HCT116 (cell line): Measurements from ENCODE around the gene DIP2C. TPM values are rescaled to one million over a fixed set of nuclear protein-coding genes. Genes with fewer than 3 reads are reported as not detected.

ENCODE experiments used
- ATAC-seq: fragments of 200-7000 bp; cut with Tn5 transposase; 2 replicates; pipeline ENCODE4 v1.9.1; 2020; ENCODE audit warnings: mild to moderate bottlenecking, moderate library complexity
- BruUV-seq: library from RNA; stranded (reverse); fragments of 400-500 nt; replicated peaks from 2 replicates; lab custom pipeline; 2021; lab: Mats Ljungman, UMichigan
- CTCF ChIA-PET: fragments of 300-600 bp; sonication (Branson Sonifier 250); formaldehyde crosslinking; loops from one replicate; lab custom pipeline; 2021; ENCODE audit warnings: antibody characterized with exemption; lab: Charles Lee
- POLR2A ChIA-PET: fragments of 300-600, 350-600 bp; sonication (Branson Sonifier 250); formaldehyde crosslinking; loops from one replicate; lab custom pipeline; 2021; ENCODE audit warnings: antibody characterized with exemption; lab: Charles Lee
- RAD21 ChIA-PET, 2 experiments: fragments of 300-600 bp; sonication (Branson Sonifier 250); formaldehyde crosslinking; loops; one replicate each; lab custom pipeline; 2023; ENCODE audit warnings: low total read pairs in 2 of 2; ENCODE audit not compliant: uncharacterized antibody in 2 of 2, unreplicated experiment in 2 of 2, low non-redundant PET in 1 of 2; lab: Charles Lee
- DNase-seq: peaks from one replicate; pipeline ENCODE4 v3.0.0-alpha.2; 2010; ENCODE audit warnings: low read depth, low spot score
- H2AFZ ChIP-seq: fragments of 200-600 bp; shearing (Covaris generic), sonication (generic); 2 replicates; pipeline ENCODE4 v1.6.1; 2017; ENCODE audit warnings: low read depth, mixed run types, mixed read lengths, antibody characterized with exemption, low read length; ENCODE audit not compliant: poor library complexity, severe bottlenecking
- H3K27ac ChIP-seq: 2 replicates; pipeline ENCODE4 v1.5.1; 2012; ENCODE audit warnings: low read depth, low read length
- H3K27me3 ChIP-seq: fragments of 200-600 bp; sonication (generic); 2 replicates; pipeline ENCODE4 v1.6.1; 2016; ENCODE audit warnings: mixed run types, low read length, mixed read lengths; ENCODE audit not compliant: insufficient read depth
- H3K36me3 ChIP-seq, 2 experiments: fragments of 200-500 bp in 1 of 2; fragments of 200-600 bp in 1 of 2; sonication (Bioruptor generic) in 1 of 2; sonication (generic) in 1 of 2; 2 replicates each; pipeline versions ENCODE4 v1.5.1 to v1.6.1; 2014 to 2016; ENCODE audit warnings: low read length in 2 of 2, inconsistent platforms in 1 of 2, mixed read lengths in 1 of 2, mixed run types in 1 of 2; ENCODE audit not compliant: insufficient read depth in 2 of 2, control insufficient read depth in 1 of 2
- H3K4me1 ChIP-seq, 2 experiments: fragments of 200-600 bp in 1 of 2; sonication (generic) in 1 of 2; 2 replicates each; pipeline versions ENCODE4 v1.5.1 to v1.6.1; 2012 to 2017; ENCODE audit warnings: low read length in 2 of 2, inconsistent platforms in 1 of 2, mild to moderate bottlenecking in 1 of 2, mixed read lengths in 1 of 2, mixed run types in 1 of 2, moderate library complexity in 1 of 2; ENCODE audit not compliant: insufficient read depth in 2 of 2, control insufficient read depth in 1 of 2
- H3K4me2 ChIP-seq: fragments of 200-600 bp; sonication (generic); 2 replicates; pipeline ENCODE4 v1.6.1; 2017; ENCODE audit warnings: mixed run types, low read length, mixed read lengths
- H3K4me3 ChIP-seq, 2 experiments: fragments of 200-600 bp in 1 of 2; sonication (generic) in 1 of 2; replicated peaks in 1 of 2; 2 replicates each; pipeline ENCODE4 v1.5.1; 2011 to 2016; ENCODE audit warnings: low read length in 2 of 2, control low read depth in 1 of 2, low read depth in 1 of 2, mild to moderate bottlenecking in 1 of 2, mixed read lengths in 1 of 2, mixed run types in 1 of 2
- H3K79me2 ChIP-seq: fragments of 200-600 bp; sonication (generic); 2 replicates; pipeline ENCODE4 v1.6.1; 2017; ENCODE audit warnings: mild to moderate bottlenecking, mixed run types, low read length, moderate library complexity, mixed read lengths; ENCODE audit not compliant: insufficient read depth
- H3K9ac ChIP-seq: fragments of 200-600 bp; sonication (generic); 2 replicates; pipeline ENCODE4 v1.6.1; 2016; ENCODE audit warnings: low read length, mixed read lengths
- H3K9me2 ChIP-seq: fragments of 200-600 bp; sonication (generic), shearing (Covaris generic); 2 replicates; pipeline ENCODE4 v1.6.1; 2017; ENCODE audit warnings: mixed run types, mild to moderate bottlenecking, moderate library complexity; ENCODE audit not compliant: insufficient read depth
- H3K9me3 ChIP-seq, 2 experiments: fragments of 200-500 bp in 1 of 2; fragments of 200-600 bp in 1 of 2; sonication (Bioruptor generic) in 1 of 2; sonication (generic) in 1 of 2; 2 replicates each; pipeline ENCODE4 v1.6.1; 2014 to 2017; ENCODE audit warnings: low read length in 2 of 2, mixed read lengths in 2 of 2, inconsistent platforms in 1 of 2, low read depth in 1 of 2, mild to moderate bottlenecking in 1 of 2, mixed run types in 1 of 2, moderate library complexity in 1 of 2; ENCODE audit not compliant: control insufficient read depth in 1 of 2, insufficient read depth in 1 of 2
- H4K20me1 ChIP-seq: fragments of 200-600 bp; sonication (generic), shearing (Covaris generic); 2 replicates; pipeline ENCODE4 v1.6.1; 2017; ENCODE audit warnings: mixed run types, mild to moderate bottlenecking, moderate library complexity; ENCODE audit not compliant: insufficient read depth
- CBX3 ChIP-seq: IDR thresholded peaks from 2 replicates; pipeline ENCODE4 v1.6.1; 2012; ENCODE audit warnings: low read depth
- EGR1 ChIP-seq: IDR thresholded peaks from 2 replicates; pipeline ENCODE4 v1.6.1; 2012; ENCODE audit warnings: low read depth
- ELF1 ChIP-seq: IDR thresholded peaks from 2 replicates; pipeline ENCODE4 v1.6.1; 2012; ENCODE audit warnings: low read depth, borderline replicate concordance
- EZH2 ChIP-seq: fragments of 200-600 bp; sonication (generic); IDR thresholded peaks from 2 replicates; pipeline ENCODE4 v1.6.1; 2017; ENCODE audit warnings: antibody characterized with exemption, mixed run types
- FOSL1 ChIP-seq: IDR thresholded peaks from 2 replicates; pipeline ENCODE4 v1.6.1; 2012; ENCODE audit warnings: low read depth
- JUND ChIP-seq: IDR thresholded peaks from 2 replicates; pipeline ENCODE4 v1.6.1; 2012
- POLR2A ChIP-seq: IDR thresholded peaks from 2 replicates; pipeline ENCODE4 v1.7.0; 2011; ENCODE audit warnings: borderline replicate concordance; ENCODE audit not compliant: insufficient read depth, insufficient read length; ENCODE audit errors: extremely low read depth
- POLR2AphosphoS5 ChIP-seq: IDR thresholded peaks from 2 replicates; pipeline ENCODE4 v1.6.1; 2011; ENCODE audit warnings: mild to moderate bottlenecking, low read depth, low read length, moderate library complexity
- RAD21 ChIP-seq: IDR thresholded peaks from 2 replicates; pipeline ENCODE4 v1.6.1; 2012; ENCODE audit warnings: low read depth, mild to moderate bottlenecking
- SIN3A ChIP-seq: IDR thresholded peaks from 2 replicates; pipeline ENCODE4 v1.6.1; 2012; ENCODE audit warnings: low read depth
- SP1 ChIP-seq: IDR thresholded peaks from 2 replicates; pipeline ENCODE4 v1.6.1; 2012; ENCODE audit warnings: low read depth
- SRF ChIP-seq: IDR thresholded peaks from 2 replicates; pipeline ENCODE4 v1.6.1; 2012; ENCODE audit warnings: low read depth
- ZFX ChIP-seq: fragments of 450-650 bp; IDR thresholded peaks from 2 replicates; pipeline ENCODE4 v1.6.1; 2017
- ZNF274 ChIP-seq: fragments of 200-500 bp; sonication (Bioruptor generic); IDR thresholded peaks from 2 replicates; pipeline ENCODE4 v1.6.1; 2014; ENCODE audit warnings: mild to moderate bottlenecking, low read depth, low read length, inconsistent platforms
- intact Hi-C: fragments of 100-400 bp; cut with micrococcal nuclease; formaldehyde crosslinking; loops from 2 replicates; pipeline ENCODE4 v1.10.0; 2022
- total RNA-seq: library from RNA; stranded (reverse); gene quantifications from one replicate; pipeline ENCODE4 v1.2.1, GENCODE V29; 2021; ENCODE audit not compliant: unreplicated experiment
- TF ChIP-seq, protein P1 (sequence below): IDR thresholded peaks from 2 replicates; pipeline ENCODE4 v1.6.1; 2012
- TF ChIP-seq, protein P2 (sequence below): IDR thresholded peaks from 2 replicates; pipeline ENCODE4 v1.6.1; 2011; ENCODE audit warnings: mild to moderate bottlenecking, low read length, moderate library complexity; ENCODE audit not compliant: insufficient replicate concordance; ENCODE audit errors: extremely low read depth
- TF ChIP-seq, protein P3 (sequence below): IDR thresholded peaks from 2 replicates; pipeline ENCODE4 v1.6.1; 2012; ENCODE audit warnings: low read depth

DIP2C gene
- total RNA-seq, 1 experiment from 2014 or later, result 15.4 TPM

DNA sequence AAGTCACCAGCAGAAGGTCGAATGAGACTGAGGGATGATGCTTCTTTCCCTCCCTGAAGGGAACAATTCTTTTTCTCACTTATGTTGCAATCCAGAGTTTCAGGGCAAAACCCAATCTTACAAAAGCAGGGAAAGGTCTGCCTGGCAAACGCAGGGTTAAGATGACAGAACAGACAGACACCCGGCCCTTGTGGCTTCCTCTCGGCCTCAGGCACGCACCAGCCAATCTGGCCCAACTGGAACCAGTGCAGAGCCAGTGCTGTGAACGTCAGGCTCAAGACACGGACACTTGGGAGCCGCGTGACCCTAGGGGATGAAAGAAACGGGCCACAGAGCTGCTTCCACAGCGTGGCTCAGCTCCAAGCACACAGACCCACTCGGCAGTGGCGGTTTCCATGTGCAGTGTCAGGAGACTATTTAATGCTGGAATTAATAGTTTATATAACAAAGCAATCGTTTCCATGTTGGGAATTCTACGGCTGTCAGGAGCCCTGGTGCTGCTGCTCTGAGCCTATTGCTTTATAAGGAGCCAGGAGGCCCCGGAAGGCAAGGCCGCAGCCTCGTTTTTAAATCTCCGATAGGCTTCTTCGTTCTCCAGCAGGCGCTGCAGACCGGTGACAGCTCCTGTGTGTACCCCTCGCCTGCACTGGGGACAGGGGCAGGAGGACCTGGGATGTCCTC is 198.4 kb downstream of the DIP2C start:
- no peak for ATAC-seq
- Histone ChIP-seq H3K36me3 (no peaks in the 10 kb centered on the region), H3K9ac (no peak overlapping the region), H3K9me3 (no peaks in the 10 kb centered on the region), H3K79me2 (no peaks in the 10 kb centered on the region), H3K27ac (no peak overlapping the region), H4K20me1 (no peaks in the 10 kb centered on the region), H3K27me3 (no peaks in the 10 kb centered on the region), H3K4me1 (no peaks in the 10 kb centered on the region), H3K9me2 (no peaks in the 10 kb centered on the region), H3K4me3 (no peak overlapping the region), H3K4me2 (no peak overlapping the region), H2AFZ (no peak overlapping the region)
- TF ChIP-seq CBX3 (no peak), ELF1 (no peak), SP1 (no peak), JUND (no peak), POLR2AphosphoS5 (no peak), ZNF274 (no peak), EZH2 (no peak), EGR1 (no peak), SIN3A (no peak), RAD21 (no peak), SRF (no peak), FOSL1 (no peak), ZFX (no peak), POLR2A (no peak)
- TF ChIP-seq, protein P1, sequence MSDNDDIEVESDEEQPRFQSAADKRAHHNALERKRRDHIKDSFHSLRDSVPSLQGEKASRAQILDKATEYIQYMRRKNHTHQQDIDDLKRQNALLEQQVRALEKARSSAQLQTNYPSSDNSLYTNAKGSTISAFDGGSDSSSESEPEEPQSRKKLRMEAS, result no peak
- TF ChIP-seq, protein P2, sequence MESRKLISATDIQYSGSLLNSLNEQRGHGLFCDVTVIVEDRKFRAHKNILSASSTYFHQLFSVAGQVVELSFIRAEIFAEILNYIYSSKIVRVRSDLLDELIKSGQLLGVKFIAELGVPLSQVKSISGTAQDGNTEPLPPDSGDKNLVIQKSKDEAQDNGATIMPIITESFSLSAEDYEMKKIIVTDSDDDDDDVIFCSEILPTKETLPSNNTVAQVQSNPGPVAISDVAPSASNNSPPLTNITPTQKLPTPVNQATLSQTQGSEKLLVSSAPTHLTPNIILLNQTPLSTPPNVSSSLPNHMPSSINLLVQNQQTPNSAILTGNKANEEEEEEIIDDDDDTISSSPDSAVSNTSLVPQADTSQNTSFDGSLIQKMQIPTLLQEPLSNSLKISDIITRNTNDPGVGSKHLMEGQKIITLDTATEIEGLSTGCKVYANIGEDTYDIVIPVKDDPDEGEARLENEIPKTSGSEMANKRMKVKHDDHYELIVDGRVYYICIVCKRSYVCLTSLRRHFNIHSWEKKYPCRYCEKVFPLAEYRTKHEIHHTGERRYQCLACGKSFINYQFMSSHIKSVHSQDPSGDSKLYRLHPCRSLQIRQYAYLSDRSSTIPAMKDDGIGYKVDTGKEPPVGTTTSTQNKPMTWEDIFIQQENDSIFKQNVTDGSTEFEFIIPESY, result no peak
- TF ChIP-seq, protein P3, sequence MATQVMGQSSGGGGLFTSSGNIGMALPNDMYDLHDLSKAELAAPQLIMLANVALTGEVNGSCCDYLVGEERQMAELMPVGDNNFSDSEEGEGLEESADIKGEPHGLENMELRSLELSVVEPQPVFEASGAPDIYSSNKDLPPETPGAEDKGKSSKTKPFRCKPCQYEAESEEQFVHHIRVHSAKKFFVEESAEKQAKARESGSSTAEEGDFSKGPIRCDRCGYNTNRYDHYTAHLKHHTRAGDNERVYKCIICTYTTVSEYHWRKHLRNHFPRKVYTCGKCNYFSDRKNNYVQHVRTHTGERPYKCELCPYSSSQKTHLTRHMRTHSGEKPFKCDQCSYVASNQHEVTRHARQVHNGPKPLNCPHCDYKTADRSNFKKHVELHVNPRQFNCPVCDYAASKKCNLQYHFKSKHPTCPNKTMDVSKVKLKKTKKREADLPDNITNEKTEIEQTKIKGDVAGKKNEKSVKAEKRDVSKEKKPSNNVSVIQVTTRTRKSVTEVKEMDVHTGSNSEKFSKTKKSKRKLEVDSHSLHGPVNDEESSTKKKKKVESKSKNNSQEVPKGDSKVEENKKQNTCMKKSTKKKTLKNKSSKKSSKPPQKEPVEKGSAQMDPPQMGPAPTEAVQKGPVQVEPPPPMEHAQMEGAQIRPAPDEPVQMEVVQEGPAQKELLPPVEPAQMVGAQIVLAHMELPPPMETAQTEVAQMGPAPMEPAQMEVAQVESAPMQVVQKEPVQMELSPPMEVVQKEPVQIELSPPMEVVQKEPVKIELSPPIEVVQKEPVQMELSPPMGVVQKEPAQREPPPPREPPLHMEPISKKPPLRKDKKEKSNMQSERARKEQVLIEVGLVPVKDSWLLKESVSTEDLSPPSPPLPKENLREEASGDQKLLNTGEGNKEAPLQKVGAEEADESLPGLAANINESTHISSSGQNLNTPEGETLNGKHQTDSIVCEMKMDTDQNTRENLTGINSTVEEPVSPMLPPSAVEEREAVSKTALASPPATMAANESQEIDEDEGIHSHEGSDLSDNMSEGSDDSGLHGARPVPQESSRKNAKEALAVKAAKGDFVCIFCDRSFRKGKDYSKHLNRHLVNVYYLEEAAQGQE, result no peak
- no peak for DNase-seq
- RAD21 ChIA-PET, result no interaction called here
- POLR2A ChIA-PET, result no interaction called here
- CTCF ChIA-PET, result no interaction called here
- BruUV-seq, result no TSS peak
- intact Hi-C loops, result no loop called here
